GM23248 (cell line): Measurements from ENCODE around the gene ULK4. TPM values are rescaled to one million over a fixed set of nuclear protein-coding genes. Genes with fewer than 3 reads are reported as not detected.

Experiments used
- DNase-seq: peaks from one replicate; pipeline ENCODE4 v3.0.0-alpha.2; 2015
- H2AFZ ChIP-seq: fragments of 200-600 bp; sonication (generic); 2 replicates; pipeline ENCODE4 v1.6.1; 2016; ENCODE audit warnings: antibody characterized with exemption
- H3F3A ChIP-seq: fragments of 200-600 bp; sonication (generic); 2 replicates; pipeline ENCODE4 v1.6.1; 2016; ENCODE audit warnings: mild to moderate bottlenecking, antibody characterized with exemption, mixed run types; ENCODE audit not compliant: insufficient read depth
- H3K27ac ChIP-seq: fragments of 200-600 bp; sonication (generic); 2 replicates; pipeline ENCODE4 v1.5.1; 2016; ENCODE audit warnings: mild to moderate bottlenecking
- H3K27me3 ChIP-seq: fragments of 200-600 bp; sonication (generic); replicated peaks from 2 replicates; pipeline ENCODE4 v1.6.1; 2016; ENCODE audit warnings: mild to moderate bottlenecking; ENCODE audit not compliant: insufficient read depth
- H3K36me3 ChIP-seq: fragments of 200-600 bp; sonication (generic); 2 replicates; pipeline ENCODE4 v1.6.1; 2016; ENCODE audit warnings: low read depth, mild to moderate bottlenecking
- H3K4me1 ChIP-seq: fragments of 200-600 bp; sonication (generic); 2 replicates; pipeline ENCODE4 v1.6.1; 2016; ENCODE audit warnings: mild to moderate bottlenecking; ENCODE audit not compliant: insufficient read depth
- H3K4me2 ChIP-seq: fragments of 200-600 bp; sonication (generic); one replicate; pipeline ENCODE4 v1.6.1; 2016; ENCODE audit warnings: mild to moderate bottlenecking; ENCODE audit not compliant: unreplicated experiment
- H3K4me3 ChIP-seq: fragments of 200-600 bp; sonication (generic); 2 replicates; pipeline ENCODE4 v1.5.1; 2016; ENCODE audit warnings: mild to moderate bottlenecking
- H3K79me2 ChIP-seq: fragments of 200-600 bp; sonication (generic); 2 replicates; pipeline ENCODE4 v1.6.1; 2016; ENCODE audit warnings: mild to moderate bottlenecking; ENCODE audit not compliant: insufficient read depth
- H3K9ac ChIP-seq: fragments of 200-600 bp; sonication (generic); 2 replicates; pipeline ENCODE4 v1.6.1; 2016; ENCODE audit warnings: mild to moderate bottlenecking
- H3K9me2 ChIP-seq: fragments of 200-600 bp; sonication (generic); 2 replicates; pipeline ENCODE4 v1.6.1; 2016; ENCODE audit warnings: mixed run types, mild to moderate bottlenecking, moderate library complexity; ENCODE audit not compliant: insufficient read depth
- H3K9me3 ChIP-seq: fragments of 200-600 bp; sonication (generic); one replicate; pipeline ENCODE4 v1.6.1; 2017; ENCODE audit warnings: low read depth
- H4K20me1 ChIP-seq: fragments of 200-600 bp; sonication (generic); 2 replicates; pipeline ENCODE4 v1.6.0; 2016; ENCODE audit not compliant: insufficient read depth
- EZH2 ChIP-seq: fragments of 200-600 bp; sonication (generic); IDR thresholded peaks from 2 replicates; pipeline ENCODE4 v1.6.1; 2018; ENCODE audit warnings: antibody characterized with exemption, mild to moderate bottlenecking; ENCODE audit not compliant: insufficient read depth, poor library complexity, severe bottlenecking
- EZH2phosphoT487 ChIP-seq: fragments of 200-600 bp; sonication (generic); IDR thresholded peaks from 2 replicates; pipeline ENCODE4 v1.6.1; 2018; ENCODE audit warnings: antibody characterized with exemption, moderate library complexity, mild to moderate bottlenecking, low read depth; ENCODE audit not compliant: insufficient read depth
- WGBS, 2 experiments: methylation state at CpG; one replicate each; pipeline ENCODE4 v1.1.6; 2015 to 2017; ENCODE audit warnings: low lambda C conversion rate in 2 of 2, low coverage in 1 of 2; ENCODE audit errors: missing lambda C conversion rate in 2 of 2; 5-methylcytosine and 5-hydroxymethylcytosine counted together
- in situ Hi-C: fragments of 300-500 bp; cut with MboI; formaldehyde crosslinking; loops from 2 replicates; pipeline ENCODE4 v1.15.0; 2020
- polyA plus RNA-seq: library from polyadenylated mRNA; unstranded; fragments of >200 nt; fragmentation: Nextera tagmentation; extraction: Ambion mirVana; gene quantifications from 2 replicates; pipeline ENCODE4 v1.2.1, GENCODE V29; 2016
- total RNA-seq: library from RNA; depleted of rRNA; stranded (reverse); fragments of >200 nt; shearing (Covaris generic); gene quantifications from 2 replicates; pipeline ENCODE4 v1.2.3, GENCODE V29; 2014

ULK4 gene
- total and polyA plus RNA-seq, 2 experiments from 2014 or later, result 3.5 to 20.3 TPM

DNA sequence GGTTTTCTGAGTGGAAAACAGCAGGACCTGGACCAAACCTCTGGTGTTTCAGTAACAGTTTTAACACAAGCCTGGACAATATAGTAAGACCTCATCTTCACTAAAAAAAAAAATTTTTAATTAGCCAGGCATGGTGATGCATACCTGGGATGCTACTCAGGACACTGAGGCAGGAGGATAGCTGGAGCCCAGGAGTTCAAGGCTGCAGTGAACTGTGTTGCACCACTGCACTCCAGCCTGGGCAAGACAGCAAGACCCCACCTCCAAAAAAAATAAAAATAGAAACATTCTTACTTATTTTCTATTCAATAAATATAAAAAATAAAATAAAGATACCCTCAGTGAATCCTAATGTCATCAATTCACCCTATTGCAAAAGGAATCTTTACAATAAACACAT is 21.5 kb downstream of the ULK4 start:
- no peaks in the 10 kb centered on the region for H3K79me2 ChIP-seq
- no peak for DNase-seq
- no peaks in the 10 kb centered on the region for H3K4me1 ChIP-seq
- H3K9ac ChIP-seq, result no peak overlapping the region
- in situ Hi-C loops, result no loop called here
- no peak overlapping the region for H3K4me2 ChIP-seq
- H3K27ac ChIP-seq, result no peak overlapping the region
- no peaks in the 10 kb centered on the region for H3K9me3 ChIP-seq
- H3K4me3 ChIP-seq, result no peak overlapping the region
- H3F3A ChIP-seq, result no peaks in the 10 kb centered on the region
- no peaks in the 10 kb centered on the region for H3K9me2 ChIP-seq
- no peaks in the 10 kb centered on the region for H3K27me3 ChIP-seq
- no peaks in the 10 kb centered on the region for H3K36me3 ChIP-seq
- TF ChIP-seq EZH2phosphoT487, result no peak
- no peak for TF ChIP-seq EZH2
- H2AFZ ChIP-seq, result no peak overlapping the region
- H4K20me1 ChIP-seq, result no peaks in the 10 kb centered on the region

DNA sequence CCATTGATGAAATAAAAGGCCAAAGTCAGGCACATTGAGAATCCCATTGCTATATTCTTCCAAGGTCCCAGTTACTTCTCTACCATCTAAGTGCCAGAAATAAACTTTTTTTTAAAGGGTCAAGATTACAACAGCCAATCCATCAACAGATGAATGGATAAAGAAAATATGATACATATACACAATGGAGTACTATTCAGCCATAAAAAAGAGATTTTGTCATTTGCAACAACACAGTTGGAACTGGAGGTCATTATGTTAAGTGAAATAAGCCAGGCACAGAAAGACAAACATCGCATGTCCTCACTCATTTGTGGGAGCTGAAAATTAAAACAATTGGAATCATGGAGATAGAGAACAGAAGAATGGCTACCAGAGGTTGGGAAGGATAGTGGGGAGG is 25.5 kb downstream of the ULK4 start:
- H3K27me3 ChIP-seq, result no peaks in the 10 kb centered on the region
- H3K9ac ChIP-seq, result no peak overlapping the region
- in situ Hi-C loops, result no loop called here
- H4K20me1 ChIP-seq, result no peaks in the 10 kb centered on the region
- no peaks in the 10 kb centered on the region for H3K9me2 ChIP-seq
- no peak overlapping the region for H3K4me2 ChIP-seq
- no peak overlapping the region for H3K27ac ChIP-seq
- no peaks in the 10 kb centered on the region for H3K9me3 ChIP-seq
- TF ChIP-seq EZH2phosphoT487 (no peak), EZH2 (no peak)
- 92 to 97% methylated on average over 1 of the region's 1 CpG for WGBS, 2 experiments
- H3K36me3 ChIP-seq, result no peaks in the 10 kb centered on the region
- H2AFZ ChIP-seq, result no peak overlapping the region
- no peak overlapping the region for H3K4me3 ChIP-seq
- peaks cover 7% of the 10 kb centered on the region; the same call in 1 of the 2 replicates for H3F3A ChIP-seq
- H3K4me1 ChIP-seq, result peaks cover 11% of the 10 kb centered on the region
- DNase-seq, result no peak
- no peaks in the 10 kb centered on the region for H3K79me2 ChIP-seq

DNA sequence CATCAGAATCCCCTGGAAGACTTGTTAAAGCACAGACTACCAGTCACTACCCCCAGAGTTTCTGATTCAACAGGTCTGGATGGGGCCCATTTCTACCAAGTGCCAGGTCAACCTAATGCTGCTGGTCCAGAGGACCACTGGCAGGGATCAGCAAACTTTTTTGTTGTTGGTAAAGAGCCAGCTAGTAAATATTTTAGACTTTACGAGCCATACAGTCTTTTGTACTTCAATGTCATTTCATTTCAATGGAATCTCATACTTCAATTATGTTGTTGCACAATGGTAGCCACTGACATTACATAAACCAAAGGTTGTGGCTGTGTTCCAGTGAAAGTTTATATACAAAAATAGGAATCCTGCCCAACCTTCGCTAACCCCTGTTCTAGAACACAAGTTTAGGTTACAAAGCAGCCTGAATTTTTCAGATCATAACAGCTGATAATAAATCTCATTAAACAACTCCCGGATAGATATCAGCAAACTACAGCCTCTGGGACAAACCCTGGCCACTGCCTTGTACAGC is 28.7 kb downstream of the ULK4 start:
- no peak overlapping the region for H3K9ac ChIP-seq
- peak overlapping the region; percentile 55 for H3K4me2 ChIP-seq
- H3K9me3 ChIP-seq, result no peaks in the 10 kb centered on the region
- 24 to 32% methylated on average over 3 of the region's 3 CpGs for WGBS, 2 experiments
- H3K9me2 ChIP-seq, result no peaks in the 10 kb centered on the region
- H3K27ac ChIP-seq, result 0 out of 2 replicates have a peak overlapping the region, but pooled peaks have one; percentile 26
- in situ Hi-C loops, result no loop called here
- TF ChIP-seq EZH2 (no peak), EZH2phosphoT487 (no peak)
- H3K79me2 ChIP-seq, result no peaks in the 10 kb centered on the region
- peak overlapping the region; percentile 17; the same call in 1 of the 2 replicates for H3K4me3 ChIP-seq
- H2AFZ ChIP-seq, result no peak overlapping the region
- peaks cover 11% of the 10 kb centered on the region for H3K4me1 ChIP-seq
- no peaks in the 10 kb centered on the region for H3K27me3 ChIP-seq
- no peaks in the 10 kb centered on the region for H3K36me3 ChIP-seq
- H3F3A ChIP-seq, result peaks cover 7% of the 10 kb centered on the region; the same call in 1 of the 2 replicates
- H4K20me1 ChIP-seq, result no peaks in the 10 kb centered on the region
- DNase-seq, result peak; percentile 72

DNA sequence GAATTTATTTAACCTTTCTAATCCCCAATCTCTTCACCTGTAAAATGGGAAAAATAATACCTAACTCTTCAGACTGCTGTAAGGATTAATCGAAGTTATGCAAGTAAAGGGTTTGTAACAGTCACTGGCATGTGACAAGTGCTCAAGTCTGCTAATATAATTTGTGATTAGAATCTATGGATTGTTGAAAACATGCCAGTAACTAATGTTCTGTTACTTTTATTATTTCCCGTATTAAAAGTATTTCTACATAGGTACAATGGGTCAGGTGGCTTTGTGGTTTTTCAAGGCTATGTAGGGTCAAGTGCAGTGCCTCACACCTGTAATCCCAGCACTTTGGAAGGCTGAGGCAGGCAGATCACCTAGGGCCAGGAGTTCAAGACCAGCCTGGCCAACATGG is 29.4 kb downstream of the ULK4 start:
- in situ Hi-C loops, result no loop called here
- no peak for DNase-seq
- no peaks in the 10 kb centered on the region for H3K9me2 ChIP-seq
- TF ChIP-seq EZH2, result no peak
- H3K27me3 ChIP-seq, result no peaks in the 10 kb centered on the region
- no peak overlapping the region for H3K27ac ChIP-seq
- no peak overlapping the region for H3K9ac ChIP-seq
- no peaks in the 10 kb centered on the region for H4K20me1 ChIP-seq
- 92 to 95% methylated on average over 2 of the region's 2 CpGs for WGBS, 2 experiments
- H3K36me3 ChIP-seq, result no peaks in the 10 kb centered on the region
- H3K79me2 ChIP-seq, result no peaks in the 10 kb centered on the region
- no peak overlapping the region for H3K4me3 ChIP-seq
- peaks cover 11% of the 10 kb centered on the region for H3K4me1 ChIP-seq
- no peaks in the 10 kb centered on the region for H3K9me3 ChIP-seq
- no peak overlapping the region for H3K4me2 ChIP-seq
- H2AFZ ChIP-seq, result no peak overlapping the region
- peaks cover 7% of the 10 kb centered on the region; the same call in 1 of the 2 replicates for H3F3A ChIP-seq
